Rectal smooth muscle tissue (tissue), 1 donor: ENCODE measurements around the gene PNO1.
"Not testable (repeated sequence)": the region's sequence is repeated elsewhere in the genome, so short reads cannot be mapped to it uniquely, and the experiment has no call there.

ENCODE experiments used
- H3K27ac ChIP-seq: one replicate; pipeline ENCODE4 v1.7.0; 2013; ENCODE audit warnings: low read depth, low read length, inconsistent platforms
- H3K27me3 ChIP-seq: one replicate; pipeline ENCODE4 v1.7.0; 2013; ENCODE audit warnings: low read length; ENCODE audit not compliant: control insufficient read depth, insufficient read depth
- H3K36me3 ChIP-seq: one replicate; pipeline ENCODE4 v1.7.0; 2013; ENCODE audit warnings: low read length; ENCODE audit not compliant: control insufficient read depth, insufficient read depth
- H3K4me1 ChIP-seq: one replicate; pipeline ENCODE4 v1.7.0; 2013; ENCODE audit warnings: low read length; ENCODE audit not compliant: control insufficient read depth, insufficient read depth
- H3K4me3 ChIP-seq: one replicate; pipeline ENCODE4 v1.7.0; 2013; ENCODE audit warnings: low read length
- H3K9ac ChIP-seq: one replicate; pipeline ENCODE4 v1.7.0; 2013; ENCODE audit warnings: low read length

PNO1 gene

GRCh38 chr2:68157402-68158133 lies at the start of gene PNO1:
TSS of gene PNO1 (plus strand) at chr2:68157888. CDS start at chr2:68157935, 47 bp downstream.
- Histone ChIP-seq H3K36me3 (peaks cover 3% of the 10 kb centered on the region), H3K27ac (peak within 1 kb of the TSS; percentile 97), H3K4me1 (peaks cover 19% of the 10 kb centered on the region), H3K4me3 (peak within 1 kb of the TSS; percentile 85), H3K9ac (peak within 1 kb of the TSS; percentile 76), H3K27me3 (no peaks in the 10 kb centered on the region)

- Histone ChIP-seq H3K27me3 (no peaks in the 10 kb centered on the region), H3K27ac (no peak overlapping the region), H3K36me3 (no peaks in the 10 kb centered on the region), H3K9ac (no peak overlapping the region), H3K4me3 (no peak overlapping the region), H3K4me1 (no peaks in the 10 kb centered on the region)
Measured at GRCh38 chr2:68108120-68108519, 49.6 kb upstream of the PNO1 start.

- Histone ChIP-seq H3K9ac (no peak overlapping the region), H3K36me3 (no peaks in the 10 kb centered on the region)
Measured at GRCh38 chr2:68110102-68110501, 47.6 kb upstream of the PNO1 start.

GRCh38 chr2:68115965-68116364 lies 41.7 kb upstream of the PNO1 start:
- H3K9ac ChIP-seq = no peak overlapping the region
- H3K27ac ChIP-seq = no peak overlapping the region
- no peaks in the 10 kb centered on the region for H3K4me1 ChIP-seq
- no peaks in the 10 kb centered on the region for H3K27me3 ChIP-seq
- H3K36me3 ChIP-seq = no peaks in the 10 kb centered on the region
- no peak overlapping the region for H3K4me3 ChIP-seq

More at GRCh38 chr2:68110102-68110501, 47.6 kb upstream of the PNO1 start:
- no peak overlapping the region for H3K4me3 ChIP-seq
- H3K4me1 ChIP-seq = no peaks in the 10 kb centered on the region
- no peak overlapping the region for H3K27ac ChIP-seq
- H3K27me3 ChIP-seq = no peaks in the 10 kb centered on the region

- not testable (repeated sequence) for H3K4me1 ChIP-seq
Measured at GRCh38 chr2:68117922-68118321, 39.8 kb upstream of the PNO1 start.

GRCh38 chr2:68118816-68119215 lies 38.9 kb upstream of the PNO1 start:
- H3K27me3 ChIP-seq = no peaks in the 10 kb centered on the region
- H3K4me1 ChIP-seq = no peaks in the 10 kb centered on the region
- no peak overlapping the region for H3K9ac ChIP-seq
- H3K36me3 ChIP-seq = no peaks in the 10 kb centered on the region
- H3K4me3 ChIP-seq = no peak overlapping the region
- H3K27ac ChIP-seq = no peak overlapping the region

More at GRCh38 chr2:68117922-68118321, 39.8 kb upstream of the PNO1 start:
- H3K27me3 ChIP-seq, H3K4me3 ChIP-seq, H3K9ac ChIP-seq, H3K27ac ChIP-seq, H3K36me3 ChIP-seq: not testable (repeated sequence)

GRCh38 chr2:68119504-68119903 lies 38.2 kb upstream of the PNO1 start:
- H3K36me3 ChIP-seq = no peaks in the 10 kb centered on the region
- H3K4me1 ChIP-seq = no peaks in the 10 kb centered on the region
- H3K27ac ChIP-seq = no peak overlapping the region
- H3K27me3 ChIP-seq = no peaks in the 10 kb centered on the region
- H3K4me3 ChIP-seq = no peak overlapping the region
- H3K9ac ChIP-seq = no peak overlapping the region

- H3K9ac ChIP-seq = no peak overlapping the region
Measured at GRCh38 chr2:68121873-68122679, 35.6 kb upstream of the PNO1 start.

GRCh38 chr2:68122680-68122964 lies 35.1 kb upstream of the PNO1 start:
- Histone ChIP-seq H3K9ac (no peak overlapping the region), H3K36me3 (no peaks in the 10 kb centered on the region), H3K27ac (no peak overlapping the region), H3K27me3 (no peaks in the 10 kb centered on the region), H3K4me3 (no peak overlapping the region), H3K4me1 (no peaks in the 10 kb centered on the region)

More at GRCh38 chr2:68121873-68122679, 35.6 kb upstream of the PNO1 start:
- no peaks in the 10 kb centered on the region for H3K27me3 ChIP-seq
- H3K4me1 ChIP-seq = no peaks in the 10 kb centered on the region
- H3K36me3 ChIP-seq = no peaks in the 10 kb centered on the region
- no peak overlapping the region for H3K4me3 ChIP-seq
- no peak overlapping the region for H3K27ac ChIP-seq

GRCh38 chr2:68124321-68124720 lies 33.4 kb upstream of the PNO1 start:
- Histone ChIP-seq H3K9ac (no peak overlapping the region), H3K27me3 (no peaks in the 10 kb centered on the region), H3K27ac (no peak overlapping the region), H3K4me1 (no peaks in the 10 kb centered on the region), H3K36me3 (no peaks in the 10 kb centered on the region), H3K4me3 (no peak overlapping the region)

GRCh38 chr2:68125821-68126220 lies 31.9 kb upstream of the PNO1 start:
- Histone ChIP-seq H3K36me3 (no peaks in the 10 kb centered on the region), H3K27me3 (no peaks in the 10 kb centered on the region), H3K27ac (no peak overlapping the region), H3K9ac (no peak overlapping the region), H3K4me3 (no peak overlapping the region), H3K4me1 (no peaks in the 10 kb centered on the region)

GRCh38 chr2:68126561-68126960 lies 31.1 kb upstream of the PNO1 start:
- Histone ChIP-seq H3K4me1 (no peaks in the 10 kb centered on the region), H3K27me3 (no peaks in the 10 kb centered on the region), H3K27ac (no peak overlapping the region), H3K9ac (no peak overlapping the region), H3K4me3 (no peak overlapping the region), H3K36me3 (no peaks in the 10 kb centered on the region)
